Hepatocyte (in vitro differentiated cells): Measurements from ENCODE around the gene MBP.

ENCODE experiments used
- EZH2 ChIP-seq: fragments of 200-600 bp; sonication (generic); IDR thresholded peaks from 2 replicates; pipeline ENCODE4 v1.6.1; 2016; ENCODE audit warnings: antibody characterized with exemption, mild to moderate bottlenecking, borderline replicate concordance
- EZH2phosphoT487 ChIP-seq: fragments of 200-600 bp; sonication (generic); IDR thresholded peaks from one replicate; pipeline ENCODE4 v1.6.1; 2018; ENCODE audit warnings: antibody characterized with exemption, mild to moderate bottlenecking, low read depth, moderate library complexity; ENCODE audit not compliant: unreplicated experiment, severe bottlenecking
- TF ChIP-seq, protein P1 (sequence below): fragments of 200-600 bp; sonication (generic); IDR thresholded peaks from 2 replicates; pipeline ENCODE4 v1.5.1; 2016; ENCODE audit warnings: antibody characterized with exemption, mild to moderate bottlenecking; ENCODE audit not compliant: poor library complexity

DNA sequence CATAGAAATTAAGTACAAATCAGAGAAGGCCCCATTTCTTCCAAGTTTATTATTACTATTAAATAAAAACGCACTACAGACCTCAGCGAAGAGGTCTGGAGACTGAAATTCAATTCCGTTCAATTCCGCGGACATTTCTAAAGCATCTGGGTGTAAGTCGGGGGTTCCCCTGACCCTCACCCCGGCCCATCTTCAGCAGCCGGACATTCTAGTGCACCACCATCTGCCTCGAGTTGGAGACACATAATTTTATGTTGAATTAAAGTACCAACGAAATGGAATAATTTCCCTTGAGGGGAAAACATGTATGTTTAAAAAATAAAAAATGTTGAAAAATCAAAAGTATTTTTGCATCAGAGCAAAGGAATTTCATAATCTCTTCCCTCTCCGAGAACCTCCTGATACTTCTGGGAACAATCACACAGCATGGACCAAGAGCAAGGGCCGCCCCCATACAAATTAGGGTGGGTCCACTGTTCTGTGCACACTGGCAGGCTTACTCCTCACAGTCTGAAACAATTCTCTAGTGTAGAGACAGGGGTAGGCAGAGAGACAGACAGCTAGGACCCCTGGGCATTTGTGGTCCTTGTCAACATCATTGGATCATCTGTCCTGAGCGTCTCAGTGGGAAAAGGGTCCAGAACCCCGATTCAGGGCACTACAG, 29.3 kb downstream of the MBP start:
- TF ChIP-seq EZH2 (no peak), EZH2phosphoT487 (no peak)
- TF ChIP-seq, protein P1, sequence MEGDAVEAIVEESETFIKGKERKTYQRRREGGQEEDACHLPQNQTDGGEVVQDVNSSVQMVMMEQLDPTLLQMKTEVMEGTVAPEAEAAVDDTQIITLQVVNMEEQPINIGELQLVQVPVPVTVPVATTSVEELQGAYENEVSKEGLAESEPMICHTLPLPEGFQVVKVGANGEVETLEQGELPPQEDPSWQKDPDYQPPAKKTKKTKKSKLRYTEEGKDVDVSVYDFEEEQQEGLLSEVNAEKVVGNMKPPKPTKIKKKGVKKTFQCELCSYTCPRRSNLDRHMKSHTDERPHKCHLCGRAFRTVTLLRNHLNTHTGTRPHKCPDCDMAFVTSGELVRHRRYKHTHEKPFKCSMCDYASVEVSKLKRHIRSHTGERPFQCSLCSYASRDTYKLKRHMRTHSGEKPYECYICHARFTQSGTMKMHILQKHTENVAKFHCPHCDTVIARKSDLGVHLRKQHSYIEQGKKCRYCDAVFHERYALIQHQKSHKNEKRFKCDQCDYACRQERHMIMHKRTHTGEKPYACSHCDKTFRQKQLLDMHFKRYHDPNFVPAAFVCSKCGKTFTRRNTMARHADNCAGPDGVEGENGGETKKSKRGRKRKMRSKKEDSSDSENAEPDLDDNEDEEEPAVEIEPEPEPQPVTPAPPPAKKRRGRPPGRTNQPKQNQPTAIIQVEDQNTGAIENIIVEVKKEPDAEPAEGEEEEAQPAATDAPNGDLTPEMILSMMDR, result no peak
